ENCODE measurements around the gene PAX7.

DNA sequence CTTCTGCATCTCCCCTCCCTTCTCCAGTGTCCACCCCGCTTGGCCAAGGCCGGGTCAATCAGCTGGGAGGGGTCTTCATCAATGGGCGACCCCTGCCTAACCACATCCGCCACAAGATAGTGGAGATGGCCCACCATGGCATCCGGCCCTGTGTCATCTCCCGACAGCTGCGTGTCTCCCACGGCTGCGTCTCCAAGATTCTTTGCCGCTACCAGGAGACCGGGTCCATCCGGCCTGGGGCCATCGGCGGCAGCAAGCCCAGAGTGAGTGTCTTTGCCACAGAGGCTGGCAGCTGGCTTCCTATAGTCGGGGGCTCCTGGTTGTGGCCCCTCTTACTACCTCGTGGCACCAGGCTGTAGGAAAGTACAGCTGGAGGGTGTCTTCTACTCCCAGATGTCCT is 3.6 kb downstream of the PAX7 start:
- TF ChIP-seq, protein P1, sequence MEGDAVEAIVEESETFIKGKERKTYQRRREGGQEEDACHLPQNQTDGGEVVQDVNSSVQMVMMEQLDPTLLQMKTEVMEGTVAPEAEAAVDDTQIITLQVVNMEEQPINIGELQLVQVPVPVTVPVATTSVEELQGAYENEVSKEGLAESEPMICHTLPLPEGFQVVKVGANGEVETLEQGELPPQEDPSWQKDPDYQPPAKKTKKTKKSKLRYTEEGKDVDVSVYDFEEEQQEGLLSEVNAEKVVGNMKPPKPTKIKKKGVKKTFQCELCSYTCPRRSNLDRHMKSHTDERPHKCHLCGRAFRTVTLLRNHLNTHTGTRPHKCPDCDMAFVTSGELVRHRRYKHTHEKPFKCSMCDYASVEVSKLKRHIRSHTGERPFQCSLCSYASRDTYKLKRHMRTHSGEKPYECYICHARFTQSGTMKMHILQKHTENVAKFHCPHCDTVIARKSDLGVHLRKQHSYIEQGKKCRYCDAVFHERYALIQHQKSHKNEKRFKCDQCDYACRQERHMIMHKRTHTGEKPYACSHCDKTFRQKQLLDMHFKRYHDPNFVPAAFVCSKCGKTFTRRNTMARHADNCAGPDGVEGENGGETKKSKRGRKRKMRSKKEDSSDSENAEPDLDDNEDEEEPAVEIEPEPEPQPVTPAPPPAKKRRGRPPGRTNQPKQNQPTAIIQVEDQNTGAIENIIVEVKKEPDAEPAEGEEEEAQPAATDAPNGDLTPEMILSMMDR (IDR thresholded peaks at IDR 0.05): no peak
- TF ChIP-seq POLR2A (IDR thresholded peaks at IDR 0.05): no peak

All from uterus (tissue), 2 donors.